ENCODE results near the gene MAGI1.

MAGI1 gene

GRCh38 chr3:65576228-65576627 lies 462.5 kb downstream of the MAGI1 start:
- H3K4ac ChIP-seq (ENCODE audit: low read depth in 1 of 2, low read length in 2 of 2): no peak overlapping the region
- no peak overlapping the region for H3K18ac ChIP-seq (ENCODE audit: low read depth in 1 of 2, low read length in 2 of 2)
- DNase-seq: no peak
- no peak overlapping the region for H3K27ac ChIP-seq (ENCODE audit: low read length, poor library complexity, severe bottlenecking)
- no peak overlapping the region for H3K23ac ChIP-seq (ENCODE audit: low read length in 2 of 2)
- H3K79me1 ChIP-seq (replicated peaks; ENCODE audit: low read length, poor library complexity, severe bottlenecking): peaks cover 9% of the 10 kb centered on the region
- H3K9me3 ChIP-seq (ENCODE audit: control insufficient read depth, low read length): no peaks in the 10 kb centered on the region
- H2BK12ac ChIP-seq (ENCODE audit: low read length in 2 of 2): no peak overlapping the region
- H3K36me3 ChIP-seq (ENCODE audit: control insufficient read depth in 1 of 2, insufficient read depth in 2 of 2, low read depth in 1 of 2, low read length in 2 of 2): no peaks in the 10 kb centered on the region
- no peaks in the 10 kb centered on the region for H3K4me1 ChIP-seq (ENCODE audit: control insufficient read depth, insufficient read depth, low read depth, low read length)
- H2AK5ac ChIP-seq (ENCODE audit: low read length, severe bottlenecking): no peak overlapping the region
- H3K27me3 ChIP-seq (ENCODE audit: control insufficient read depth in 1 of 2, insufficient read depth in 1 of 2, low read length in 2 of 2): no peaks in the 10 kb centered on the region
- 96% methylated on average over 5 of the region's 6 CpGs for WGBS
- H2BK120ac ChIP-seq (ENCODE audit: low read depth, low read length): no peak overlapping the region
- no peak overlapping the region for H2BK15ac ChIP-seq (ENCODE audit: low read depth, poor library complexity, severe bottlenecking)
- H4K8ac ChIP-seq (ENCODE audit: low read length): no peak overlapping the region
- H3K4me2 ChIP-seq (ENCODE audit: low read length, poor library complexity, severe bottlenecking): no peak overlapping the region
- no peak overlapping the region for H4K91ac ChIP-seq (ENCODE audit: low read length)
- H3K4me3 ChIP-seq (ENCODE audit: insufficient read depth in 1 of 2, low read depth in 1 of 2, low read length in 2 of 2): no peak overlapping the region
- H3K9ac ChIP-seq (ENCODE audit: low read length): no peak overlapping the region
- H3K14ac ChIP-seq (ENCODE audit: low read length in 2 of 2): no peak overlapping the region
- H2BK5ac ChIP-seq (ENCODE audit: low read depth, low read length, poor library complexity, severe bottlenecking): no peak overlapping the region
- no peak overlapping the region for H2AFZ ChIP-seq (ENCODE audit: low read depth, low read length)

- Histone ChIP-seq H3K79me1 (replicated peaks; ENCODE audit: low read length, poor library complexity, severe bottlenecking) (peaks cover 9% of the 10 kb centered on the region), H3K36me3 (ENCODE audit: control insufficient read depth in 1 of 2, insufficient read depth in 2 of 2, low read depth in 1 of 2, low read length in 2 of 2) (no peaks in the 10 kb centered on the region), H3K18ac (ENCODE audit: low read depth in 1 of 2, low read length in 2 of 2) (no peak overlapping the region), H3K9me3 (ENCODE audit: control insufficient read depth, low read length) (no peaks in the 10 kb centered on the region), H3K4ac (ENCODE audit: low read depth in 1 of 2, low read length in 2 of 2) (no peak overlapping the region), H3K23ac (ENCODE audit: low read length in 2 of 2) (no peak overlapping the region), H3K27ac (ENCODE audit: low read length, poor library complexity, severe bottlenecking) (no peak overlapping the region), H3K14ac (ENCODE audit: low read length in 2 of 2) (no peak overlapping the region), H2BK5ac (ENCODE audit: low read depth, low read length, poor library complexity, severe bottlenecking) (no peak overlapping the region), H4K91ac (ENCODE audit: low read length) (no peak overlapping the region), H3K4me1 (ENCODE audit: control insufficient read depth, insufficient read depth, low read depth, low read length) (no peaks in the 10 kb centered on the region), H3K27me3 (ENCODE audit: control insufficient read depth in 1 of 2, insufficient read depth in 1 of 2, low read length in 2 of 2) (no peaks in the 10 kb centered on the region), H3K9ac (ENCODE audit: low read length) (no peak overlapping the region), H2AK5ac (ENCODE audit: low read length, severe bottlenecking) (no peak overlapping the region), H4K8ac (ENCODE audit: low read length) (no peak overlapping the region), H2AFZ (ENCODE audit: low read depth, low read length) (no peak overlapping the region), H2BK15ac (ENCODE audit: low read depth, poor library complexity, severe bottlenecking) (no peak overlapping the region), H3K4me3 (ENCODE audit: insufficient read depth in 1 of 2, low read depth in 1 of 2, low read length in 2 of 2) (no peak overlapping the region), H2BK12ac (ENCODE audit: low read length in 2 of 2) (no peak overlapping the region), H3K4me2 (ENCODE audit: low read length, poor library complexity, severe bottlenecking) (no peak overlapping the region), H2BK120ac (ENCODE audit: low read depth, low read length) (no peak overlapping the region)
- WGBS: no CpG with 5 or more reads among the region's 1 CpG
- peak; percentile 65 for DNase-seq
Measured at GRCh38 chr3:65575376-65575840, 463.3 kb downstream of the MAGI1 start.

GRCh38 chr3:65573548-65574116 lies 465.1 kb downstream of the MAGI1 start:
- no peaks in the 10 kb centered on the region for H3K27me3 ChIP-seq (ENCODE audit: control insufficient read depth in 1 of 2, insufficient read depth in 1 of 2, low read length in 2 of 2)
- no peak overlapping the region for H3K14ac ChIP-seq (ENCODE audit: low read length in 2 of 2)
- no peak overlapping the region for H2BK120ac ChIP-seq (ENCODE audit: low read depth, low read length)
- H3K36me3 ChIP-seq (ENCODE audit: control insufficient read depth in 1 of 2, insufficient read depth in 2 of 2, low read depth in 1 of 2, low read length in 2 of 2): no peaks in the 10 kb centered on the region
- no peak overlapping the region for H3K18ac ChIP-seq (ENCODE audit: low read depth in 1 of 2, low read length in 2 of 2)
- H3K23ac ChIP-seq (ENCODE audit: low read length in 2 of 2): no peak overlapping the region
- no peak overlapping the region for H2BK15ac ChIP-seq (ENCODE audit: low read depth, poor library complexity, severe bottlenecking)
- no peak overlapping the region for H4K91ac ChIP-seq (ENCODE audit: low read length)
- H3K9ac ChIP-seq (ENCODE audit: low read length): no peak overlapping the region
- H2AK5ac ChIP-seq (ENCODE audit: low read length, severe bottlenecking): no peak overlapping the region
- no peak overlapping the region for H2BK5ac ChIP-seq (ENCODE audit: low read depth, low read length, poor library complexity, severe bottlenecking)
- DNase-seq: no peak
- H3K9me3 ChIP-seq (ENCODE audit: control insufficient read depth, low read length): no peaks in the 10 kb centered on the region
- no peak overlapping the region for H3K4me2 ChIP-seq (ENCODE audit: low read length, poor library complexity, severe bottlenecking)
- H3K4me1 ChIP-seq (ENCODE audit: control insufficient read depth, insufficient read depth, low read depth, low read length): no peaks in the 10 kb centered on the region
- H3K4ac ChIP-seq (ENCODE audit: low read depth in 1 of 2, low read length in 2 of 2): no peak overlapping the region
- no peak overlapping the region for H3K4me3 ChIP-seq (ENCODE audit: insufficient read depth in 1 of 2, low read depth in 1 of 2, low read length in 2 of 2)
- no peak overlapping the region for H2AFZ ChIP-seq (ENCODE audit: low read depth, low read length)
- H2BK12ac ChIP-seq (ENCODE audit: low read length in 2 of 2): no peak overlapping the region
- peaks cover 7% of the 10 kb centered on the region for H3K79me1 ChIP-seq (replicated peaks; ENCODE audit: low read length, poor library complexity, severe bottlenecking)
- no peak overlapping the region for H3K27ac ChIP-seq (ENCODE audit: low read length, poor library complexity, severe bottlenecking)
- H4K8ac ChIP-seq (ENCODE audit: low read length): no peak overlapping the region

- Histone ChIP-seq H2AFZ (ENCODE audit: low read depth, low read length) (no peak overlapping the region), H3K79me1 (replicated peaks; ENCODE audit: low read length, poor library complexity, severe bottlenecking) (peaks cover 5% of the 10 kb centered on the region), H3K4me2 (ENCODE audit: low read length, poor library complexity, severe bottlenecking) (no peak overlapping the region), H2BK120ac (ENCODE audit: low read depth, low read length) (no peak overlapping the region), H3K9me3 (ENCODE audit: control insufficient read depth, low read length) (no peaks in the 10 kb centered on the region), H3K23ac (ENCODE audit: low read length in 2 of 2) (no peak overlapping the region), H3K27ac (ENCODE audit: low read length, poor library complexity, severe bottlenecking) (no peak overlapping the region), H3K9ac (ENCODE audit: low read length) (no peak overlapping the region), H4K8ac (ENCODE audit: low read length) (no peak overlapping the region), H3K14ac (ENCODE audit: low read length in 2 of 2) (no peak overlapping the region), H2AK5ac (ENCODE audit: low read length, severe bottlenecking) (no peak overlapping the region), H3K18ac (ENCODE audit: low read depth in 1 of 2, low read length in 2 of 2) (no peak overlapping the region), H2BK5ac (ENCODE audit: low read depth, low read length, poor library complexity, severe bottlenecking) (no peak overlapping the region), H2BK12ac (ENCODE audit: low read length in 2 of 2) (no peak overlapping the region), H4K91ac (ENCODE audit: low read length) (no peak overlapping the region), H3K4ac (ENCODE audit: low read depth in 1 of 2, low read length in 2 of 2) (peak overlapping the region in 1 of 2 experiments; percentile 37), H3K4me1 (ENCODE audit: control insufficient read depth, insufficient read depth, low read depth, low read length) (no peaks in the 10 kb centered on the region), H3K27me3 (ENCODE audit: control insufficient read depth in 1 of 2, insufficient read depth in 1 of 2, low read length in 2 of 2) (no peaks in the 10 kb centered on the region), H3K4me3 (ENCODE audit: insufficient read depth in 1 of 2, low read depth in 1 of 2, low read length in 2 of 2) (no peak overlapping the region), H2BK15ac (ENCODE audit: low read depth, poor library complexity, severe bottlenecking) (no peak overlapping the region), H3K36me3 (ENCODE audit: control insufficient read depth in 1 of 2, insufficient read depth in 2 of 2, low read depth in 1 of 2, low read length in 2 of 2) (no peaks in the 10 kb centered on the region)
- DNase-seq: no peak
- WGBS: 100% methylated on average over 2 of the region's 2 CpGs
Measured at GRCh38 chr3:65572175-65572777, 466.4 kb downstream of the MAGI1 start.
